Limb (tissue), 2 donors: ENCODE measurements around the gene PARD3B.

Source experiments
- DNase-seq, 2 donors: peaks; one replicate each; pipeline ENCODE4 v3.0.0-alpha.2; 2016; ENCODE audit errors: extremely low spot score in 2 of 2

PARD3B gene

GRCh38 chr2:205010196-205010595, 464.9 kb downstream of the PARD3B start:
- no peak for DNase-seq

GRCh38 chr2:205011031-205011430, 465.8 kb downstream of the PARD3B start:
- DNase-seq: no peak

GRCh38 chr2:205012961-205013360, 467.7 kb downstream of the PARD3B start:
- DNase-seq: no peak

DNA sequence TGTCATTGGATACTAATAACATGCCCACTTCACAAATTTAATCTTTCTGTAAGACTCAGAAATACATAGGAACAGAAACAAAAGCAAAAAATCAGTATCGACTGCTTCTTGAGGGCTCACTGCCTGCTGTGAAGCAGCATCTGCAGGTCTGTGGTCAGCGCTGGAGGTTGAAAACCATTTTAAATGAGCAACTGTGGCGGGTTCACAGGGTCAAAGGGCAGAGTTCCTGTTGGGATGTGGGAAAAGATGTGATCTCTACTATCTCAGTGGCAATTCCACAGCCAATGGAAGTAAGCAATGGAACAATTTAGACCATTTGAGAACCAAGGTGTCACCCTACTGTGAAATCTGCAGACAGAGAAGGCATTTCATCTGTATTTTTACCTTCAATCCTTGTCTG, 468.3 kb downstream of the PARD3B start:
- DNase-seq: no peak

DNA sequence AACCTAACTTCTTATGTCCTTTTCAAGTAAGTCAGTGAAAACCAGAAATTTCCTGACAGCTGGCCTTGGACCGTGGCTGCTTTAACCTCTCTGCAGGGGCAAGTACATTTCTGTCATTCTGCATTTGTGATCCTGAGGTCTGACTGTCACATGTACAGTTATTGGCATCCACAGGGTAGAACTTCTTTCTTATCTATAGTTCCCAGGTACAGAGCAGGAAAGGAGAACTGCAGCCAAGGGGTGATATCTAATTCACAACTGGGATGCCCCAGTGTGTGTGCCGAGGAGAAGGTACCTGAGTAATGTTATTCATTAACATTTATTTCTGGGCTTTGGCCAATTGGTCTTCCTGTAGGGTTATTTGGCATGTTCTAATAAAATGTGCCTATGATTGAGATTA, 468.9 kb downstream of the PARD3B start:
- DNase-seq: no peak

GRCh38 chr2:205017381-205017780, 472.1 kb downstream of the PARD3B start:
- no peak for DNase-seq

- no peak for DNase-seq
Observed at GRCh38 chr2:205017912-205018311, 472.6 kb downstream of the PARD3B start.

DNA sequence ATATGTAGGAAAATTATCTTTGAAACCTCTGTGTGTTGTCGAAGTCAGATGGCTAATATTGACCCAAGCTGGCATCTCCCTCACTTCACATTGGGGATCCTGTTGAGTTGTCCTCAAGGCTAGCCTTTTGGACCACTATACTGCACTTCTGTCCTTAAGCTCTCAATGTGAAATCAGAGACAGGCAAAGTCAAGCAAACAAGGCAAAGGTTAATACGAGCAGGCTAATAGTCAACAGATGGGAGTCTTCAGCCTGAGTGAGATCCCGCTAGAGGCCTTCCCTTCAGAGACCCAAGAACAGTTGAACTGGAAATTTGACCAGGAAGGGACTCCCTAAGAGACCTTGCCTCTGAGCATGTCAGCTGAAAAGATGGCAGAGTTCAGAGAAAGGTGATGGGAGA, 475.4 kb downstream of the PARD3B start:
- no peak for DNase-seq

GRCh38 chr2:205022841-205023240, 477.6 kb downstream of the PARD3B start:
- DNase-seq: no peak

- no peak for DNase-seq
Observed at GRCh38 chr2:205024822-205025518, 479.7 kb downstream of the PARD3B start.

- DNase-seq: no peak
Observed at GRCh38 chr2:205025580-205026240, 480.4 kb downstream of the PARD3B start.

GRCh38 chr2:205030695-205031094, 485.4 kb downstream of the PARD3B start:
- DNase-seq: no peak

- no peak for DNase-seq
Observed at GRCh38 chr2:205032093-205032551, 486.8 kb downstream of the PARD3B start.

- DNase-seq: no peak
Observed at GRCh38 chr2:205033431-205033830, 488.2 kb downstream of the PARD3B start.

GRCh38 chr2:205034034-205034433, 488.8 kb downstream of the PARD3B start:
- no peak for DNase-seq

DNA sequence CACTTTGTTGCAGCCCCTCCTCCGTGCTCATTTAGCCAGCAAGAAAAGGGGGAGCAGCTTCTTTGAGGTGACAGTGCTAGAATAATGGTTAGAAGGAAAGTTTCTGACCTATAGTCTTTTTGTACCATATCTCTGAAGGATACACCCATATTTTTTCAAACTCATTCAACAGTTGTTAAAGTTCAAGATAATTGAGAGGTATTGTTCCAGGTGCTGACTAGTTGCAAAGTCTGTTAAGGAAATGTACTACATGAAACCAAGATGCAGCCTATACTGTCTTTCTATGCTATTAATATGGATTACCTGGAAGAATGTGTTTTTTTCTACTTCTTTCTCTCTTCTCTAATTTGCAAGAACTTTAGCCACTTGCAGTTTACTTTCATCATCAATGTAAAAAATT, 495.0 kb downstream of the PARD3B start:
- no peak for DNase-seq

- no peak for DNase-seq
Observed at GRCh38 chr2:205041472-205042130, 496.3 kb downstream of the PARD3B start.

GRCh38 chr2:205043285-205043684, 498.0 kb downstream of the PARD3B start:
- DNase-seq: no peak

- no peak for DNase-seq
Observed at GRCh38 chr2:205045706-205046105, 500.4 kb downstream of the PARD3B start.

DNA sequence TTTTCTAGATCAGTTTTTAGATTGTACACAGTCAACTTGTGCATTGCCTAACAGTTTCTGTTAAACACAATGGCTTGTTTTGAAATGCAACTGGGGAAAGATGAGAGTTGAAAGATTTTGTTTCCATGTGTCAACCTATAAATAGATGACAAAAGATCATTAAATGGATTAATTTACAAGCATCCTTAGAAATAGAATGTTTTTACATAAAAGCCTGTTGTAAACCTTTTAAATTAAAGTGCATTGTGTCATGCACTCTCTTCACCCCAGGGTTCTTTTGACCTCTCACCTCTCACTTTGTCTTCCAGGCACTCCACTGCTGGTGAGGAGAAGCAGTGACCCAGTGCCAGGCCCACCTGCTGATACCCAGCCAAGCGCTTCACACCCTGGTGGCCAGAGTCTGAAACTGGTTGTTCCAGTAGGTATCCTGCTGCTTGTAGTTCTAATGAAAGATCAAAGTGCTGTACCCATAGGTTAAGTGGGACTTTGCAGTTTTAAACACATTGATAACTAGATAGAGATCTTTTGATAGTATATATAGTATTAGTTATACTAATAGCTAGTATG, 502.1 kb downstream of the PARD3B start:
- DNase-seq: no peak

- no peak for DNase-seq
Observed at GRCh38 chr2:205051417-205051816, 506.1 kb downstream of the PARD3B start.

- DNase-seq: no peak
Observed at GRCh38 chr2:205052781-205053180, 507.5 kb downstream of the PARD3B start.
